Keratinocyte (primary cell): ENCODE measurements around the gene APP. TPM values are rescaled to one million over a fixed set of nuclear protein-coding genes. Genes with fewer than 3 reads are reported as not detected.

Experiments used
- DNase-seq: peaks from one replicate; pipeline ENCODE4 v3.0.0-alpha.2; 2011; ENCODE audit warnings: low read depth, missing footprints, low spot score
- FAIRE-seq: peaks from 2 replicates; lab custom pipeline; 2011; peaks lifted over from hg19 to GRCh38; lab: Jason Lieb, UNC
- H2AFZ ChIP-seq: 2 replicates; pipeline ENCODE4 v1.6.0; 2012; ENCODE audit warnings: low read length, control low read depth, inconsistent platforms; ENCODE audit not compliant: control insufficient read depth
- H3K27ac ChIP-seq: 2 replicates; pipeline ENCODE4 v1.5.1; 2011; ENCODE audit warnings: low read length; ENCODE audit not compliant: control insufficient read depth, insufficient read depth
- H3K27me3 ChIP-seq: 3 replicates; pipeline ENCODE4 v1.6.0; 2011; ENCODE audit warnings: low read length; ENCODE audit not compliant: control insufficient read depth, insufficient read depth; ENCODE audit errors: extremely low read depth
- H3K36me3 ChIP-seq, 2 experiments: 2 replicates in 1 of 2; 3 replicates in 1 of 2; pipeline ENCODE4 v1.5.1; 2011; ENCODE audit warnings: low read length in 2 of 2, mild to moderate bottlenecking in 1 of 2; ENCODE audit not compliant: control insufficient read depth in 2 of 2, insufficient read depth in 2 of 2; ENCODE audit errors: extremely low read depth in 1 of 2
- H3K4me1 ChIP-seq: 3 replicates; pipeline ENCODE4 v1.5.1; 2011; ENCODE audit warnings: low read length; ENCODE audit not compliant: control insufficient read depth, insufficient read depth; ENCODE audit errors: extremely low read depth
- H3K4me2 ChIP-seq: 3 replicates; pipeline ENCODE4 v1.6.0; 2011; ENCODE audit warnings: low read depth, low read length; ENCODE audit not compliant: control insufficient read depth, insufficient read depth; ENCODE audit errors: extremely low read depth
- H3K4me3 ChIP-seq, 3 experiments: fragments of 200-600 bp in 1 of 3; sonication (generic) in 1 of 3; 2 replicates in 2 of 3; 3 replicates in 1 of 3; pipeline ENCODE4 v1.5.1; 2011 to 2016; ENCODE audit warnings: low read length in 3 of 3, mild to moderate bottlenecking in 3 of 3, control low read depth in 2 of 3, inconsistent platforms in 1 of 3, low read depth in 1 of 3, mixed read lengths in 1 of 3, mixed run types in 1 of 3, moderate library complexity in 1 of 3; ENCODE audit not compliant: control insufficient read depth in 2 of 3, insufficient read depth in 2 of 3; ENCODE audit errors: extremely low read depth in 1 of 3
- H3K79me2 ChIP-seq: 2 replicates; pipeline ENCODE4 v1.6.0; 2012; ENCODE audit warnings: low read length; ENCODE audit not compliant: control insufficient read depth, insufficient read depth
- H3K9ac ChIP-seq: 3 replicates; pipeline ENCODE4 v1.6.0; 2011; ENCODE audit warnings: low read length; ENCODE audit not compliant: control insufficient read depth, insufficient read depth; ENCODE audit errors: extremely low read depth
- H3K9me1 ChIP-seq: 3 replicates; pipeline ENCODE4 v1.6.0; 2011; ENCODE audit warnings: low read length; ENCODE audit not compliant: control insufficient read depth, insufficient read depth; ENCODE audit errors: extremely low read depth
- H3K9me3 ChIP-seq: 2 replicates; pipeline ENCODE4 v1.5.1; 2012; ENCODE audit warnings: low read depth, low read length; ENCODE audit not compliant: control insufficient read depth
- H4K20me1 ChIP-seq: 3 replicates; pipeline ENCODE4 v1.6.0; 2011; ENCODE audit warnings: low read length; ENCODE audit not compliant: control insufficient read depth, insufficient read depth; ENCODE audit errors: extremely low read depth
- CTCF ChIP-seq, 3 experiments: IDR thresholded peaks in 1 of 3; conservative IDR thresholded peaks in 1 of 3; optimal IDR thresholded peaks in 1 of 3; 2 replicates in 2 of 3; 3 replicates in 1 of 3; pipeline versions ENCODE3 to v1.5.1; 2011; ENCODE audit warnings: low read length in 3 of 3, mild to moderate bottlenecking in 3 of 3, moderate library complexity in 2 of 3, control low read depth in 1 of 3, inconsistent platforms in 1 of 3; ENCODE audit not compliant: insufficient read depth in 2 of 3; ENCODE audit errors: extremely low read depth in 1 of 3
- EZH2 ChIP-seq: IDR thresholded peaks from one replicate; pipeline ENCODE4 v1.6.1; 2012; ENCODE audit warnings: inconsistent platforms, mild to moderate bottlenecking, low read length, moderate library complexity
- dilution Hi-C: fragments of 300-500 bp; cut with MboI; formaldehyde crosslinking; loops from one replicate; pipeline ENCODE4 v1.7.0; 2020; ENCODE audit warnings: low sequenced_read_pairs; ENCODE audit not compliant: extremely low pct_ligation_motif_present
- polyA plus RNA-seq, 5 experiments: library from polyadenylated mRNA; depleted of rRNA in 3 of 5; stranded (reverse) in 3 of 5; stranded (forward) in 1 of 5; unstranded in 1 of 5; fragments of >200 nt; gene quantifications; 1 replicate in 1 of 5; 2 replicates in 3 of 5; 3 replicates in 1 of 5; pipeline versions ENCODE4 v1.2.1 to v1.2.3, GENCODE V29; 2011 to 2012; ENCODE audit warnings: missing spikeins in 2 of 5, low read depth in 1 of 5, low replicate concordance in 1 of 5

APP gene
- polyA plus RNA-seq, 1 donor (not counting 4 experiments of a cell fraction or from before 2014, with no cell fraction given), result 1,015 TPM

DNA sequence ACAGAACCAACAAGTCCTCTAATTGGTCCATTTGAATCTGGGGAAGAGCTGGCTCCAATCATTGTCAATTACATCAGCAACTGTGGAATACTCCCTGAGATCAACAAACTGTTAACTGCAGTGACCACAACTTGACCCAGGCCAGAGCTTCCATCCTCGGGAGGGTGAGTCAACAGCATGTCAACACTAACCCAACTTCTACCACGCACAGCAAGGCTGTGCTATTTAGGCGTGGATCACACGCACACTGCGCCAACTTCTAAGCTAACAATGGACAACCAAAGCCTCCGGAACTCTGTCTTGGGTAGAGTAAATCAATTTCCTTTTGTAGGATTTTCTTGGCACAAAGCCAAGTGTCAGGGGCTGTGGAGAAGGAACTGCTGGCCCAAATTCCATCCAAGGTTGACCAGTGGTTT lies 30.4 kb downstream of the APP start:
- Histone ChIP-seq H3K9ac (no peak overlapping the region), H4K20me1 (peaks cover 27% of the 10 kb centered on the region), H3K9me1 (no peaks in the 10 kb centered on the region), H3K27me3 (no peaks in the 10 kb centered on the region), H3K4me2 (no peak overlapping the region), H3K36me3 (peaks cover 12 to 21% of the 10 kb centered on the region in 2 experiments), H3K79me2 (peaks cover 98% of the 10 kb centered on the region), H3K4me3 (no peak overlapping the region), H3K9me3 (no peaks in the 10 kb centered on the region), H3K27ac (peak overlapping the region; percentile 11), H2AFZ (no peak overlapping the region), H3K4me1 (peaks cover 6% of the 10 kb centered on the region)
- DNase-seq (no peak), FAIRE-seq (peak; percentile 75)
- no peak for TF ChIP-seq EZH2
- TF ChIP-seq CTCF (optimal IDR thresholded peaks at IDR 0.05 in 1 of 3, IDR thresholded peaks at IDR 0.05 in 1 of 3, conservative IDR thresholded peaks at IDR 0.05 in 1 of 3; ENCODE audit: extremely low read depth in 1 of 3, insufficient read depth in 2 of 3, low read length in 3 of 3), result no peak
- dilution Hi-C loops, result no loop called here

- Histone ChIP-seq H3K4me2 (no peak overlapping the region), H3K9me1 (no peaks in the 10 kb centered on the region), H3K36me3 (peaks cover 9 to 15% of the 10 kb centered on the region in 2 experiments), H3K9me3 (no peaks in the 10 kb centered on the region), H3K79me2 (peaks cover 98% of the 10 kb centered on the region), H3K4me1 (peaks cover 6% of the 10 kb centered on the region), H3K4me3 (no peak overlapping the region), H3K27me3 (no peaks in the 10 kb centered on the region), H3K27ac (peak overlapping the region; percentile 64), H2AFZ (no peak overlapping the region), H3K9ac (no peak overlapping the region), H4K20me1 (peaks cover 30% of the 10 kb centered on the region)
- no peak for FAIRE-seq
- TF ChIP-seq EZH2 (no peak), CTCF (optimal IDR thresholded peaks at IDR 0.05 in 1 of 3, IDR thresholded peaks at IDR 0.05 in 1 of 3, conservative IDR thresholded peaks at IDR 0.05 in 1 of 3; ENCODE audit: extremely low read depth in 1 of 3, insufficient read depth in 2 of 3, low read length in 3 of 3) (no peak)
- dilution Hi-C loops, result no loop called here
- DNase-seq, result no peak
Observed at GRCh38 chr21:26138615-26139257, 31.8 kb downstream of the APP start.
